ENCODE results near the gene LIN7A. TPM values are rescaled to one million over a fixed set of nuclear protein-coding genes. Genes with fewer than 3 reads are reported as not detected.
A peak's percentile ranks its signal among the peaks of the same experiment; 100 is the strongest.

LIN7A gene
- total RNA-seq, 4 donors from 2014 or later = 5.3 to 9.3 (median 5.6) TPM

DNA sequence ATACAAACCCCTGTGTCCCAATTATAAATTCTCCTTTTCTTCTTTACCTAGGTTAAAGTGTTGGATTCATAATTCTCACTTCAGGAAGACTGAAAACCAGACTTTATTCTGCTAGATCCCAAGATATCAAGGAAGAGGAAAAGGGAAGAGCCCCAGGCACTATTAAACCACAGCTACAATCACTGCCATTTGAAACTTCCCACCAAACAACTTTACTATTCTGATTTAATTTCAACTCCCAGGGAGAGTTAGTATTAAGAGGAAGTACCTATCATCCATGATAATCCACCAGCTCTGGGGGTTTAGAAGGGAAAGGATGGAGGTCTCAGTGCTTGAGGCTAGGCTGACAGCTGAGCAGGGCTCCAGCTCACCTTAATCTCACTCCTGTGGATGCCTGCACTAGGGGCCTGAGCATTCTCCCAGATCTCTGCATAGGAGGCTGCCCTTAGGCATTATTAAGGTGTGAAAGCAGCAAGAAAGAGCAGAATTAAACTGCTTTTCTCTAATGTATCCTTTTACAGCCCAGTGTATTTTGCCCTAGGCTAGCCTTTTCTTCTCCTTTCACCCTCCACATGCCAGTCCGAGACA is 168.1 kb downstream of the LIN7A start:
- H3K4me1 ChIP-seq = no peaks in the 10 kb centered on the region
- no peak overlapping the region for H3K27ac ChIP-seq (replicated peaks in 1 of 4)
- no peak for DNase-seq (ENCODE audit: extremely low spot score)
- no peaks in the 10 kb centered on the region for H3K36me3 ChIP-seq
- 87% methylated on average over 1 of the region's 1 CpG for WGBS
- intact Hi-C loops (cut with DNase I) = no loop called here
- TF ChIP-seq POLR2A (IDR thresholded peaks at IDR 0.05; ENCODE audit: low read depth) = no peak
- TF ChIP-seq, protein P1, sequence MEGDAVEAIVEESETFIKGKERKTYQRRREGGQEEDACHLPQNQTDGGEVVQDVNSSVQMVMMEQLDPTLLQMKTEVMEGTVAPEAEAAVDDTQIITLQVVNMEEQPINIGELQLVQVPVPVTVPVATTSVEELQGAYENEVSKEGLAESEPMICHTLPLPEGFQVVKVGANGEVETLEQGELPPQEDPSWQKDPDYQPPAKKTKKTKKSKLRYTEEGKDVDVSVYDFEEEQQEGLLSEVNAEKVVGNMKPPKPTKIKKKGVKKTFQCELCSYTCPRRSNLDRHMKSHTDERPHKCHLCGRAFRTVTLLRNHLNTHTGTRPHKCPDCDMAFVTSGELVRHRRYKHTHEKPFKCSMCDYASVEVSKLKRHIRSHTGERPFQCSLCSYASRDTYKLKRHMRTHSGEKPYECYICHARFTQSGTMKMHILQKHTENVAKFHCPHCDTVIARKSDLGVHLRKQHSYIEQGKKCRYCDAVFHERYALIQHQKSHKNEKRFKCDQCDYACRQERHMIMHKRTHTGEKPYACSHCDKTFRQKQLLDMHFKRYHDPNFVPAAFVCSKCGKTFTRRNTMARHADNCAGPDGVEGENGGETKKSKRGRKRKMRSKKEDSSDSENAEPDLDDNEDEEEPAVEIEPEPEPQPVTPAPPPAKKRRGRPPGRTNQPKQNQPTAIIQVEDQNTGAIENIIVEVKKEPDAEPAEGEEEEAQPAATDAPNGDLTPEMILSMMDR (IDR thresholded peaks at IDR 0.05) = no peak
- TF ChIP-seq EP300 (IDR thresholded peaks at IDR 0.05) = no peak
- no peak for TF ChIP-seq POLR2AphosphoS5 (IDR thresholded peaks at IDR 0.05)
- no peaks in the 10 kb centered on the region for H3K27me3 ChIP-seq
- H3K4me3 ChIP-seq = no peak overlapping the region
- H3K9me3 ChIP-seq = no peaks in the 10 kb centered on the region

DNA sequence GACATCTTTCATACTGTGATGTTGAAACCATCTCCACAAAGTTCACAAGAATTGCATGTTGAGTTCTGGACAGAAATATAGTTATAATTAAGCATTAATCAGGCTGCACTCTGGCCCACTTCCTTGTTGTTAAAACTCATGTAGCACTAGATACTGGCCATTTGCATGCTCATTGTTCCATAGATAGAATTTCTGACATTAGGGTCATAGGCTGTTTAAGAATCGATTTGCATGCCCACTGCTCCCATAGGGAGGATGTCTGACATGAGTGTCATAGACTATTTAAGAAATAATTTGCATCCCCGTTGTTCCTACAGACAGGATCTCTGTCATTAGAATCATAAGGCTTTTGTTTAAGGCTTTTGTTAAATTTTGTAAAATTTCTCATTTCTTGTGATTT is 170.8 kb downstream of the LIN7A start:
- no peak for TF ChIP-seq POLR2AphosphoS5 (IDR thresholded peaks at IDR 0.05)
- TF ChIP-seq, protein P1 (IDR thresholded peaks at IDR 0.05) = no peak
- TF ChIP-seq POLR2A (IDR thresholded peaks at IDR 0.05; ENCODE audit: low read depth) = no peak
- TF ChIP-seq EP300 (IDR thresholded peaks at IDR 0.05) = no peak
- Histone ChIP-seq H3K4me3 (no peak overlapping the region), H3K27me3 (no peaks in the 10 kb centered on the region), H3K27ac (replicated peaks in 1 of 4) (no peak overlapping the region), H3K4me1 (peaks cover 0 to 7% (median 2%) of the 10 kb centered on the region in 4 donors), H3K36me3 (no peaks in the 10 kb centered on the region), H3K9me3 (no peaks in the 10 kb centered on the region)
- 81% methylated on average over 2 of the region's 2 CpGs for WGBS
- DNase-seq (ENCODE audit: extremely low spot score) = no peak
- intact Hi-C loops (cut with DNase I) = no loop called here

DNA sequence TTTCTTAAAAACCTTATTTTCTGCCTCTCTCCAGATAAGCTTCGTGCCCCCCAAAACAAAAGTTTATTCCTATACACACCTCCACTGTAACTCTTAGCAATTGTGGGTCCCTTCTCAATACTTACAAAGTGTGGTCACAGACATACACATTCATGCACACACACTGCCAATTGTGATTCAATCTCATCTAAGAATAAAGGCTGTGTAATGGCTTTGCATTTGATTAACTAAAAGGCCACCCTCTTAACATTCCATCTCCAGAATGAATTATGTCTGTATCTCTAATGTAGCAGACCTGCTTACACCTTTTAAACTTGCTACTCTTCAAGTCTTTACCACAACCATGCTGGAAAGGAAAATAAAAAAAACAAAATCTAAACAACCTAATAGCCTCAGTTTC is 171.5 kb downstream of the LIN7A start:
- H3K4me3 ChIP-seq = no peak overlapping the region
- H3K27ac ChIP-seq (replicated peaks in 1 of 4) = no peak overlapping the region
- intact Hi-C loops (cut with DNase I) = no loop called here
- TF ChIP-seq EP300 (IDR thresholded peaks at IDR 0.05) (no peak), POLR2A (IDR thresholded peaks at IDR 0.05; ENCODE audit: low read depth) (no peak), POLR2AphosphoS5 (IDR thresholded peaks at IDR 0.05) (no peak)
- TF ChIP-seq, protein P1 (IDR thresholded peaks at IDR 0.05) = no peak
- no peaks in the 10 kb centered on the region for H3K27me3 ChIP-seq
- no peak for DNase-seq (ENCODE audit: extremely low spot score)
- WGBS = 89% methylated on average over 1 of the region's 1 CpG
- H3K9me3 ChIP-seq = no peaks in the 10 kb centered on the region
- peaks cover 0 to 7% (median 2%) of the 10 kb centered on the region in 4 donors for H3K4me1 ChIP-seq
- H3K36me3 ChIP-seq = no peaks in the 10 kb centered on the region

DNA sequence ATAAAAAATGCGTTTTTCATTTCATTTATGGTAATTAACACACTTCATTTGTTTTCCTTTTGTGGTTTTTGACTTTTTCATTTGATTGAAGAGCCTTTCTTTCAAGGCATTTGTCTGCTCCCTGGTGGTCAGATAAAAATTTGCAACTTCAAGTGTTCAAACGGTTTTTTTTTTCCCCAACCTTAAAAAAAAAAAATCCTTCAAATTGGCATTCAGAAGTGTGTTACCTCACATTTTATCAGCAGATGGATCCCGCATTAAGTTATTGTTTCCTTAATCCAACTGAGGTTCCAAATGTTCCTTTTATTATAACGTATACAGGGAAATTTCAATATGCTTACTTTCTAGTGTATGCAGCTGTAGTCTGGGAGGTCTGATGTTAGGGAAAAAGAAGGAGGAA is 173.9 kb downstream of the LIN7A start:
- no peak for DNase-seq (ENCODE audit: extremely low spot score)
- intact Hi-C loops (cut with DNase I) = loop anchor here (2.0 to 5.0 kb wide), 2 partner anchors 292 to 353 kb away; no protein-coding TSS in a partner anchor
- WGBS = 7% methylated on average over 4 of the region's 4 CpGs

More for the DNA sequence above, 173.9 kb downstream of the LIN7A start:
- peaks cover 0 to 7% (median 2%) of the 10 kb centered on the region in 4 donors for H3K4me1 ChIP-seq
- no peaks in the 10 kb centered on the region for H3K9me3 ChIP-seq
- no peaks in the 10 kb centered on the region for H3K27me3 ChIP-seq
- no peak overlapping the region for H3K4me3 ChIP-seq
- no peak overlapping the region for H3K27ac ChIP-seq (replicated peaks in 1 of 4)
- H3K36me3 ChIP-seq = no peaks in the 10 kb centered on the region
- no peak for TF ChIP-seq EP300 (IDR thresholded peaks at IDR 0.05)
- TF ChIP-seq, protein P1 (IDR thresholded peaks at IDR 0.05) = peak; percentile 57 to 65 (median 64)

All from esophagus muscularis mucosa (tissue), 4 donors.